HCT116 (cell line): Measurements from ENCODE around the gene CDON. TPM values are rescaled to one million over a fixed set of nuclear protein-coding genes. Genes with fewer than 3 reads are reported as not detected.

Experiments
- ATAC-seq: fragments of 200-7000 bp; cut with Tn5 transposase; 2 replicates; pipeline ENCODE4 v1.9.1; 2020; ENCODE audit warnings: mild to moderate bottlenecking, moderate library complexity
- BruUV-seq: library from RNA; stranded (reverse); fragments of 400-500 nt; replicated peaks from 2 replicates; lab custom pipeline; 2021; lab: Mats Ljungman, UMichigan
- CTCF ChIA-PET: fragments of 300-600 bp; sonication (Branson Sonifier 250); formaldehyde crosslinking; loops from one replicate; lab custom pipeline; 2021; ENCODE audit warnings: antibody characterized with exemption; lab: Charles Lee
- POLR2A ChIA-PET: fragments of 300-600, 350-600 bp; sonication (Branson Sonifier 250); formaldehyde crosslinking; loops from one replicate; lab custom pipeline; 2021; ENCODE audit warnings: antibody characterized with exemption; lab: Charles Lee
- RAD21 ChIA-PET, 2 experiments: fragments of 300-600 bp; sonication (Branson Sonifier 250); formaldehyde crosslinking; loops; one replicate each; lab custom pipeline; 2023; ENCODE audit warnings: low total read pairs in 2 of 2; ENCODE audit not compliant: uncharacterized antibody in 2 of 2, unreplicated experiment in 2 of 2, low non-redundant PET in 1 of 2; lab: Charles Lee
- DNase-seq: peaks from one replicate; pipeline ENCODE4 v3.0.0-alpha.2; 2010; ENCODE audit warnings: low read depth, low spot score
- H2AFZ ChIP-seq: fragments of 200-600 bp; shearing (Covaris generic), sonication (generic); 2 replicates; pipeline ENCODE4 v1.6.1; 2017; ENCODE audit warnings: low read depth, mixed run types, mixed read lengths, antibody characterized with exemption, low read length; ENCODE audit not compliant: poor library complexity, severe bottlenecking
- H3K27ac ChIP-seq: 2 replicates; pipeline ENCODE4 v1.5.1; 2012; ENCODE audit warnings: low read depth, low read length
- H3K27me3 ChIP-seq: fragments of 200-600 bp; sonication (generic); 2 replicates; pipeline ENCODE4 v1.6.1; 2016; ENCODE audit warnings: mixed run types, low read length, mixed read lengths; ENCODE audit not compliant: insufficient read depth
- H3K36me3 ChIP-seq, 2 experiments: fragments of 200-500 bp in 1 of 2; fragments of 200-600 bp in 1 of 2; sonication (Bioruptor generic) in 1 of 2; sonication (generic) in 1 of 2; 2 replicates each; pipeline versions ENCODE4 v1.5.1 to v1.6.1; 2014 to 2016; ENCODE audit warnings: low read length in 2 of 2, inconsistent platforms in 1 of 2, mixed read lengths in 1 of 2, mixed run types in 1 of 2; ENCODE audit not compliant: insufficient read depth in 2 of 2, control insufficient read depth in 1 of 2
- H3K4me1 ChIP-seq, 2 experiments: fragments of 200-600 bp in 1 of 2; sonication (generic) in 1 of 2; 2 replicates each; pipeline versions ENCODE4 v1.5.1 to v1.6.1; 2012 to 2017; ENCODE audit warnings: low read length in 2 of 2, inconsistent platforms in 1 of 2, mild to moderate bottlenecking in 1 of 2, mixed read lengths in 1 of 2, mixed run types in 1 of 2, moderate library complexity in 1 of 2; ENCODE audit not compliant: insufficient read depth in 2 of 2, control insufficient read depth in 1 of 2
- H3K4me2 ChIP-seq: fragments of 200-600 bp; sonication (generic); 2 replicates; pipeline ENCODE4 v1.6.1; 2017; ENCODE audit warnings: mixed run types, low read length, mixed read lengths
- H3K4me3 ChIP-seq, 2 experiments: fragments of 200-600 bp in 1 of 2; sonication (generic) in 1 of 2; replicated peaks in 1 of 2; 2 replicates each; pipeline ENCODE4 v1.5.1; 2011 to 2016; ENCODE audit warnings: low read length in 2 of 2, control low read depth in 1 of 2, low read depth in 1 of 2, mild to moderate bottlenecking in 1 of 2, mixed read lengths in 1 of 2, mixed run types in 1 of 2
- H3K79me2 ChIP-seq: fragments of 200-600 bp; sonication (generic); 2 replicates; pipeline ENCODE4 v1.6.1; 2017; ENCODE audit warnings: mild to moderate bottlenecking, mixed run types, low read length, moderate library complexity, mixed read lengths; ENCODE audit not compliant: insufficient read depth
- H3K9ac ChIP-seq: fragments of 200-600 bp; sonication (generic); 2 replicates; pipeline ENCODE4 v1.6.1; 2016; ENCODE audit warnings: low read length, mixed read lengths
- H3K9me2 ChIP-seq: fragments of 200-600 bp; sonication (generic), shearing (Covaris generic); 2 replicates; pipeline ENCODE4 v1.6.1; 2017; ENCODE audit warnings: mixed run types, mild to moderate bottlenecking, moderate library complexity; ENCODE audit not compliant: insufficient read depth
- H3K9me3 ChIP-seq, 2 experiments: fragments of 200-500 bp in 1 of 2; fragments of 200-600 bp in 1 of 2; sonication (Bioruptor generic) in 1 of 2; sonication (generic) in 1 of 2; 2 replicates each; pipeline ENCODE4 v1.6.1; 2014 to 2017; ENCODE audit warnings: low read length in 2 of 2, mixed read lengths in 2 of 2, inconsistent platforms in 1 of 2, low read depth in 1 of 2, mild to moderate bottlenecking in 1 of 2, mixed run types in 1 of 2, moderate library complexity in 1 of 2; ENCODE audit not compliant: control insufficient read depth in 1 of 2, insufficient read depth in 1 of 2
- H4K20me1 ChIP-seq: fragments of 200-600 bp; sonication (generic), shearing (Covaris generic); 2 replicates; pipeline ENCODE4 v1.6.1; 2017; ENCODE audit warnings: mixed run types, mild to moderate bottlenecking, moderate library complexity; ENCODE audit not compliant: insufficient read depth
- CEBPB ChIP-seq: IDR thresholded peaks from 2 replicates; pipeline ENCODE4 v1.6.1; 2012; ENCODE audit warnings: low read depth
- EGR1 ChIP-seq: IDR thresholded peaks from 2 replicates; pipeline ENCODE4 v1.6.1; 2012; ENCODE audit warnings: low read depth
- EZH2 ChIP-seq: fragments of 200-600 bp; sonication (generic); IDR thresholded peaks from 2 replicates; pipeline ENCODE4 v1.6.1; 2017; ENCODE audit warnings: antibody characterized with exemption, mixed run types
- FOSL1 ChIP-seq: IDR thresholded peaks from 2 replicates; pipeline ENCODE4 v1.6.1; 2012; ENCODE audit warnings: low read depth
- JUND ChIP-seq: IDR thresholded peaks from 2 replicates; pipeline ENCODE4 v1.6.1; 2012
- POLR2A ChIP-seq: IDR thresholded peaks from 2 replicates; pipeline ENCODE4 v1.7.0; 2011; ENCODE audit warnings: borderline replicate concordance; ENCODE audit not compliant: insufficient read depth, insufficient read length; ENCODE audit errors: extremely low read depth
- SIN3A ChIP-seq: IDR thresholded peaks from 2 replicates; pipeline ENCODE4 v1.6.1; 2012; ENCODE audit warnings: low read depth
- SP1 ChIP-seq: IDR thresholded peaks from 2 replicates; pipeline ENCODE4 v1.6.1; 2012; ENCODE audit warnings: low read depth
- TCF7L2 ChIP-seq: IDR thresholded peaks from 2 replicates; pipeline ENCODE4 v1.7.0; 2011; ENCODE audit warnings: borderline replicate concordance, inconsistent platforms; ENCODE audit not compliant: insufficient read depth, insufficient read length; ENCODE audit errors: extremely low read depth
- YY1 ChIP-seq: IDR thresholded peaks from 2 replicates; pipeline ENCODE4 v1.6.1; 2011; ENCODE audit warnings: low read length, low read depth, moderate library complexity, mild to moderate bottlenecking; ENCODE audit not compliant: insufficient replicate concordance; ENCODE audit errors: extremely low read depth
- ZFX ChIP-seq: fragments of 450-650 bp; IDR thresholded peaks from 2 replicates; pipeline ENCODE4 v1.6.1; 2017
- intact Hi-C: fragments of 100-400 bp; cut with micrococcal nuclease; formaldehyde crosslinking; loops from 2 replicates; pipeline ENCODE4 v1.10.0; 2022
- total RNA-seq: library from RNA; stranded (reverse); gene quantifications from one replicate; pipeline ENCODE4 v1.2.1, GENCODE V29; 2021; ENCODE audit not compliant: unreplicated experiment
- TF ChIP-seq, protein P1 (sequence below): IDR thresholded peaks from 2 replicates; pipeline ENCODE4 v1.6.1; 2012; ENCODE audit warnings: low read depth
- TF ChIP-seq, protein P2 (sequence below): IDR thresholded peaks from 2 replicates; pipeline ENCODE4 v1.6.1; 2012
- TF ChIP-seq, protein P3 (sequence below): IDR thresholded peaks from 2 replicates; pipeline ENCODE4 v1.6.1; 2011; ENCODE audit warnings: mild to moderate bottlenecking, low read length, moderate library complexity; ENCODE audit not compliant: insufficient replicate concordance; ENCODE audit errors: extremely low read depth
- TF ChIP-seq, protein P4 (sequence below), 3 experiments: fragments of 200-600 bp in 1 of 3; sonication (generic) in 1 of 3; IDR thresholded peaks in 2 of 3; conservative IDR thresholded peaks in 1 of 3; 2 replicates each; pipeline ENCODE4 v1.5.1; 2012 to 2017; ENCODE audit warnings: low read depth in 2 of 3, low read length in 2 of 3, antibody characterized with exemption in 1 of 3, borderline replicate concordance in 1 of 3, control low read depth in 1 of 3, mild to moderate bottlenecking in 1 of 3, mixed read lengths in 1 of 3, mixed run types in 1 of 3, moderate library complexity in 1 of 3; ENCODE audit not compliant: insufficient read depth in 1 of 3

Gene CDON
- total RNA-seq, 1 experiment from 2014 or later, result 16.9 TPM

DNA sequence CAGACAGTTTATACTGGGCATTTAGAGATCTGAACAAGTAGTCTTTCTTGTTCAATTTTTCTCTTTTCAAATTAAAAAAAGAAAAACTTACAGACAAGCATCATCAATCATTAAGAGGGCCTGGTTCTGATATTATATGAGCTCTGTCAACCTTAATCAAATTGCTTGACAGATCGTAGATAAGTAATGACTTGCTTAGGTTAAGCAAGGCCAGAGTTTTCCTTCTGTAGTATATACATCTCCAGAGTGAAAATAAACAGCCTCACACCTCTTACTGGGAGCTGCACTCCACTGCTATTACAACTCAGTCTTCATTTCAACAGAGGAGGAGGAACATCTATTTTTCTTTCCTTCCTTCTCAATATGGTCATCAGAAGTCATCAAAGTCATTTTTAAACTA, 13.5 kb downstream of the CDON start (continued):
- TF ChIP-seq, protein P1, sequence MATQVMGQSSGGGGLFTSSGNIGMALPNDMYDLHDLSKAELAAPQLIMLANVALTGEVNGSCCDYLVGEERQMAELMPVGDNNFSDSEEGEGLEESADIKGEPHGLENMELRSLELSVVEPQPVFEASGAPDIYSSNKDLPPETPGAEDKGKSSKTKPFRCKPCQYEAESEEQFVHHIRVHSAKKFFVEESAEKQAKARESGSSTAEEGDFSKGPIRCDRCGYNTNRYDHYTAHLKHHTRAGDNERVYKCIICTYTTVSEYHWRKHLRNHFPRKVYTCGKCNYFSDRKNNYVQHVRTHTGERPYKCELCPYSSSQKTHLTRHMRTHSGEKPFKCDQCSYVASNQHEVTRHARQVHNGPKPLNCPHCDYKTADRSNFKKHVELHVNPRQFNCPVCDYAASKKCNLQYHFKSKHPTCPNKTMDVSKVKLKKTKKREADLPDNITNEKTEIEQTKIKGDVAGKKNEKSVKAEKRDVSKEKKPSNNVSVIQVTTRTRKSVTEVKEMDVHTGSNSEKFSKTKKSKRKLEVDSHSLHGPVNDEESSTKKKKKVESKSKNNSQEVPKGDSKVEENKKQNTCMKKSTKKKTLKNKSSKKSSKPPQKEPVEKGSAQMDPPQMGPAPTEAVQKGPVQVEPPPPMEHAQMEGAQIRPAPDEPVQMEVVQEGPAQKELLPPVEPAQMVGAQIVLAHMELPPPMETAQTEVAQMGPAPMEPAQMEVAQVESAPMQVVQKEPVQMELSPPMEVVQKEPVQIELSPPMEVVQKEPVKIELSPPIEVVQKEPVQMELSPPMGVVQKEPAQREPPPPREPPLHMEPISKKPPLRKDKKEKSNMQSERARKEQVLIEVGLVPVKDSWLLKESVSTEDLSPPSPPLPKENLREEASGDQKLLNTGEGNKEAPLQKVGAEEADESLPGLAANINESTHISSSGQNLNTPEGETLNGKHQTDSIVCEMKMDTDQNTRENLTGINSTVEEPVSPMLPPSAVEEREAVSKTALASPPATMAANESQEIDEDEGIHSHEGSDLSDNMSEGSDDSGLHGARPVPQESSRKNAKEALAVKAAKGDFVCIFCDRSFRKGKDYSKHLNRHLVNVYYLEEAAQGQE, result no peak

DNA sequence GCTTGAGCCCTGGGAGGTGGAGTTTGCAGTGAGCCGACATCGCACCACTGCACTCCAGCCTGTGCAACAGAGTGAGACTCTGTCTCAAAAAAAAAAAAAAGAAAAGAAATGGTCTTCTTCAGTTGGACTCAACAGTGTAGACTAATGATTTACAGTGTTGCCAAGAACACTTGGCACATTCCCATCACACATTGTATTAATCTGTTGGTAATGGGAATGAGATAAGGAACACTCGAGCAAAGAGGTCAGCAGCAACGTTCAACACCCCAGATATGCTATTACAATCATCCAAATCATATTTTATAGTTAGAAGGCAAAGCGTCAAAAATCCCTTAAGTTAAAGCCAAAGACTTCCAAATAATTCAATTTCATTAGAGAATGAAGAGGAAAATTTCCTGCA, 14.5 kb downstream of the CDON start:
- Histone ChIP-seq H3K9ac (no peak overlapping the region), H3K27ac (no peak overlapping the region), H3K4me1 (no peaks in the 10 kb centered on the region), H3K4me2 (no peak overlapping the region), H3K9me2 (no peaks in the 10 kb centered on the region), H3K79me2 (no peaks in the 10 kb centered on the region), H2AFZ (no peak overlapping the region), H3K4me3 (no peak overlapping the region), H3K9me3 (no peaks in the 10 kb centered on the region), H3K36me3 (no peaks in the 10 kb centered on the region), H4K20me1 (no peaks in the 10 kb centered on the region), H3K27me3 (no peaks in the 10 kb centered on the region)
- POLR2A ChIA-PET, result no interaction called here
- intact Hi-C loops, result no loop called here
- RAD21 ChIA-PET, result no interaction called here
- DNase-seq (no peak), ATAC-seq (no peak)
- no TSS peak for BruUV-seq
- CTCF ChIA-PET, result no interaction called here
- TF ChIP-seq YY1 (no peak), EZH2 (no peak), SIN3A (no peak), TCF7L2 (no peak), FOSL1 (no peak), ZFX (no peak), JUND (no peak), CEBPB (no peak), POLR2A (no peak), EGR1 (no peak), SP1 (no peak)
- TF ChIP-seq, protein P2, sequence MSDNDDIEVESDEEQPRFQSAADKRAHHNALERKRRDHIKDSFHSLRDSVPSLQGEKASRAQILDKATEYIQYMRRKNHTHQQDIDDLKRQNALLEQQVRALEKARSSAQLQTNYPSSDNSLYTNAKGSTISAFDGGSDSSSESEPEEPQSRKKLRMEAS, result no peak
- TF ChIP-seq, protein P3, sequence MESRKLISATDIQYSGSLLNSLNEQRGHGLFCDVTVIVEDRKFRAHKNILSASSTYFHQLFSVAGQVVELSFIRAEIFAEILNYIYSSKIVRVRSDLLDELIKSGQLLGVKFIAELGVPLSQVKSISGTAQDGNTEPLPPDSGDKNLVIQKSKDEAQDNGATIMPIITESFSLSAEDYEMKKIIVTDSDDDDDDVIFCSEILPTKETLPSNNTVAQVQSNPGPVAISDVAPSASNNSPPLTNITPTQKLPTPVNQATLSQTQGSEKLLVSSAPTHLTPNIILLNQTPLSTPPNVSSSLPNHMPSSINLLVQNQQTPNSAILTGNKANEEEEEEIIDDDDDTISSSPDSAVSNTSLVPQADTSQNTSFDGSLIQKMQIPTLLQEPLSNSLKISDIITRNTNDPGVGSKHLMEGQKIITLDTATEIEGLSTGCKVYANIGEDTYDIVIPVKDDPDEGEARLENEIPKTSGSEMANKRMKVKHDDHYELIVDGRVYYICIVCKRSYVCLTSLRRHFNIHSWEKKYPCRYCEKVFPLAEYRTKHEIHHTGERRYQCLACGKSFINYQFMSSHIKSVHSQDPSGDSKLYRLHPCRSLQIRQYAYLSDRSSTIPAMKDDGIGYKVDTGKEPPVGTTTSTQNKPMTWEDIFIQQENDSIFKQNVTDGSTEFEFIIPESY, result no peak
- TF ChIP-seq, protein P4, sequence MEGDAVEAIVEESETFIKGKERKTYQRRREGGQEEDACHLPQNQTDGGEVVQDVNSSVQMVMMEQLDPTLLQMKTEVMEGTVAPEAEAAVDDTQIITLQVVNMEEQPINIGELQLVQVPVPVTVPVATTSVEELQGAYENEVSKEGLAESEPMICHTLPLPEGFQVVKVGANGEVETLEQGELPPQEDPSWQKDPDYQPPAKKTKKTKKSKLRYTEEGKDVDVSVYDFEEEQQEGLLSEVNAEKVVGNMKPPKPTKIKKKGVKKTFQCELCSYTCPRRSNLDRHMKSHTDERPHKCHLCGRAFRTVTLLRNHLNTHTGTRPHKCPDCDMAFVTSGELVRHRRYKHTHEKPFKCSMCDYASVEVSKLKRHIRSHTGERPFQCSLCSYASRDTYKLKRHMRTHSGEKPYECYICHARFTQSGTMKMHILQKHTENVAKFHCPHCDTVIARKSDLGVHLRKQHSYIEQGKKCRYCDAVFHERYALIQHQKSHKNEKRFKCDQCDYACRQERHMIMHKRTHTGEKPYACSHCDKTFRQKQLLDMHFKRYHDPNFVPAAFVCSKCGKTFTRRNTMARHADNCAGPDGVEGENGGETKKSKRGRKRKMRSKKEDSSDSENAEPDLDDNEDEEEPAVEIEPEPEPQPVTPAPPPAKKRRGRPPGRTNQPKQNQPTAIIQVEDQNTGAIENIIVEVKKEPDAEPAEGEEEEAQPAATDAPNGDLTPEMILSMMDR (IDR thresholded peaks at IDR 0.05 in 2 of 3, conservative IDR thresholded peaks at IDR 0.05 in 1 of 3; ENCODE audit: borderline replicate concordance in 1 of 3, insufficient read depth in 1 of 3, low read depth in 2 of 3, low read length in 2 of 3), result no peak
